SK-N-SH (cell line): Measurements from ENCODE around the gene KCNAB3. TPM values are rescaled to one million over a fixed set of nuclear protein-coding genes. Genes with fewer than 3 reads are reported as not detected.

Experiments
- CHD2 ChIP-seq: fragments of 150-350 bp; IDR thresholded peaks from 2 replicates; pipeline ENCODE4 v1.6.1; 2018; ENCODE audit warnings: low read length; ENCODE audit not compliant: partially characterized antibody
- FOSL2 ChIP-seq: IDR thresholded peaks from 2 replicates; pipeline ENCODE4 v1.4.0; 2012; ENCODE audit warnings: low read depth, mild to moderate bottlenecking, moderate library complexity, borderline replicate concordance
- FOXJ3 ChIP-seq: sonication (generic); formaldehyde crosslinking; IDR thresholded peaks from 2 replicates; pipeline ENCODE4 v1.5.1; 2020; ENCODE audit warnings: mild to moderate bottlenecking, missing genetic modification reagents
- GABPA ChIP-seq: IDR thresholded peaks from 2 replicates; pipeline ENCODE4 v1.4.0; 2012; ENCODE audit warnings: low read depth, mild to moderate bottlenecking
- IRF3 ChIP-seq: fragments of 150-350 bp; IDR thresholded peaks from 2 replicates; pipeline ENCODE4 v1.6.1; 2016; ENCODE audit warnings: mild to moderate bottlenecking, low read depth, low read length
- JUND ChIP-seq: IDR thresholded peaks from 2 replicates; pipeline ENCODE4 v1.4.0; 2012
- MEF2A ChIP-seq: IDR thresholded peaks from 2 replicates; pipeline ENCODE4 v1.4.0; 2012; ENCODE audit warnings: low read depth, borderline replicate concordance
- NFIC ChIP-seq: IDR thresholded peaks from 2 replicates; pipeline ENCODE4 v1.4.0; 2012; ENCODE audit warnings: borderline replicate concordance
- POLR2AphosphoS5 ChIP-seq: IDR thresholded peaks from 2 replicates; pipeline ENCODE4 v1.6.1; 2012; ENCODE audit warnings: low read depth, low read length
- RCOR1 ChIP-seq: fragments of 150-350 bp; IDR thresholded peaks from 2 replicates; pipeline ENCODE4 v1.6.1; 2017; ENCODE audit warnings: antibody characterized with exemption, low read length
- REST ChIP-seq: IDR thresholded peaks from 2 replicates; pipeline ENCODE4 v1.6.1; 2012; ENCODE audit warnings: mild to moderate bottlenecking, low read depth, low read length, moderate library complexity
- RFX5 ChIP-seq: IDR thresholded peaks from 2 replicates; pipeline ENCODE4 v1.6.1; 2012; ENCODE audit warnings: mild to moderate bottlenecking, improper control_type of control experiment, low read length
- RXRA ChIP-seq: IDR thresholded peaks from 2 replicates; pipeline ENCODE4 v1.4.0; 2012; ENCODE audit warnings: low read depth, mild to moderate bottlenecking, borderline replicate concordance
- SIN3A ChIP-seq: IDR thresholded peaks from 2 replicates; pipeline ENCODE4 v1.6.1; 2012; ENCODE audit warnings: low read depth, mild to moderate bottlenecking, low read length, moderate library complexity, borderline replicate concordance
- SMC3 ChIP-seq: IDR thresholded peaks from 2 replicates; pipeline ENCODE4 v1.6.1; 2012; ENCODE audit warnings: low read depth, low read length, improper control_type of control experiment
- TAF1 ChIP-seq: IDR thresholded peaks from 2 replicates; pipeline ENCODE4 v1.6.1; 2012; ENCODE audit warnings: low read depth, mild to moderate bottlenecking, low read length, moderate library complexity, borderline replicate concordance
- TCF12 ChIP-seq: IDR thresholded peaks from 2 replicates; pipeline ENCODE4 v1.4.0; 2012
- USF2 ChIP-seq: fragments of 150-350 bp; IDR thresholded peaks from 2 replicates; pipeline ENCODE4 v1.6.1; 2017; ENCODE audit warnings: antibody characterized with exemption, low read length, low read depth, borderline replicate concordance
- YY1 ChIP-seq: IDR thresholded peaks from 2 replicates; pipeline ENCODE4 v1.4.0; 2012; ENCODE audit warnings: low read depth, mild to moderate bottlenecking
- polyA plus RNA-seq, 3 experiments: library from polyadenylated mRNA; depleted of rRNA; stranded (reverse); fragments of >200 nt; gene quantifications; 2 replicates each; pipeline ENCODE4 v1.2.3, GENCODE V29; 2012
- TF ChIP-seq, protein P1 (sequence below): fragments of 200-600 bp; sonication (generic); IDR thresholded peaks from 2 replicates; pipeline ENCODE4 v1.6.1; 2017; ENCODE audit warnings: antibody characterized with exemption, mild to moderate bottlenecking, moderate library complexity
- TF ChIP-seq, protein P2 (sequence below): IDR thresholded peaks from 2 replicates; pipeline ENCODE4; 2012
- TF ChIP-seq, protein P3 (sequence below): IDR thresholded peaks from 2 replicates; pipeline ENCODE4 v1.4.0; 2012; ENCODE audit warnings: low read depth
- TF ChIP-seq, protein P4 (sequence below): IDR thresholded peaks from 2 replicates; pipeline ENCODE4 v1.4.0; 2012; ENCODE audit warnings: low read depth, borderline replicate concordance

The KCNAB3 gene
- polyA plus RNA-seq, 1 of the 3 experiments (the other 2 are of a cell fraction), result 4.4 TPM

DNA sequence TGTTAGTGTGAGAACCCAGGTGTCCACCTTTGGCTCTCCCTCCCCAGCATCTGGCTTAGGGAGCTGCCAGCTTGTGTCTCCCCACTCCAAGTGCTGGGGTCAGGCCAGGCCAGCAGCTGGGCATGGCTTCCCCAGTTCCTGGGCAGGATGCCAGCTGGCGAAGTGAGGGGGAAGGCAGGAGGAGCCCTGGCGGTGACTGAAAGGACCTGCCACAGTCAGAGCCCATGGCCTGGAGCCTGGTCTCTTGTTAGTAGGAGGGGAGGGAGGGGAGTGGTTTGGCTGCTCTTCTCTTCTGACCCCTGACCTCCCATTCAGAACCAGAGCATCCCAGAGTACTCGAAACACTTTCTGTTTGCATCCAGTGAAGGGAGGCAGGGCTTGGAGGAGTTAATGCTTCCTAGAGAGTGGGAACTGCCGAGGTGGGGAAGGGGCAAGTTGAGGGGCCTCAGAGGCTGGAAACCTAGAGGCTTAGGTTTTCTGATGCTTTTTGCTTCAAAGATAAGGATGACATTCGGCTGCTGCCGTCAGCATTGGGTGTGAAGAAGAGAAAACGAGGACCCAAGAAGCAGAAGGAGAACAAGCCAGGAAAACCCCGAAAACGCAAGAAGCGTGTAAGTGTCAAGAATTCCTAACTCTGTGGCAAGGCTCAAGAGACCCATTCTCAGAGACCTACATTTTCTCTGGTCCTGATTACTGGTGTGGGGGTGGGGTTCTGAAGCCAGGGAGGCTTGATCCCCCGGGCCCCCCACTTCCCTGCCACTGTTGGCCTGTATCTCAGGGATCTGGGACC, 40.3 kb downstream of the KCNAB3 start (continued):
- TF ChIP-seq REST (0 out of 2 replicates have a peak, but pooled peaks have one; percentile 5), IRF3 (no peak), NFIC (peak; percentile 99), GABPA (no peak), FOXJ3 (CRISPR knock-in tag) (peak; percentile 64; the same call in 1 of the 2 replicates), SIN3A (peak; percentile 82), RCOR1 (peak; percentile 73; the same call in 1 of the 2 replicates), YY1 (no peak; the same call in 1 of the 2 replicates), TCF12 (peak; percentile 91), MEF2A (no peak), TAF1 (no peak), SMC3 (peak; percentile 37; the same call in 1 of the 2 replicates), JUND (0 out of 2 replicates have a peak, but pooled peaks have one; percentile 14), RXRA (peak; percentile 96), FOSL2 (no peak), RFX5 (0 out of 2 replicates have a peak, but pooled peaks have one; percentile 15), CHD2 (peak; percentile 84), POLR2AphosphoS5 (peak; percentile 48; the same call in 1 of the 2 replicates), USF2 (no peak)
- TF ChIP-seq, protein P1, sequence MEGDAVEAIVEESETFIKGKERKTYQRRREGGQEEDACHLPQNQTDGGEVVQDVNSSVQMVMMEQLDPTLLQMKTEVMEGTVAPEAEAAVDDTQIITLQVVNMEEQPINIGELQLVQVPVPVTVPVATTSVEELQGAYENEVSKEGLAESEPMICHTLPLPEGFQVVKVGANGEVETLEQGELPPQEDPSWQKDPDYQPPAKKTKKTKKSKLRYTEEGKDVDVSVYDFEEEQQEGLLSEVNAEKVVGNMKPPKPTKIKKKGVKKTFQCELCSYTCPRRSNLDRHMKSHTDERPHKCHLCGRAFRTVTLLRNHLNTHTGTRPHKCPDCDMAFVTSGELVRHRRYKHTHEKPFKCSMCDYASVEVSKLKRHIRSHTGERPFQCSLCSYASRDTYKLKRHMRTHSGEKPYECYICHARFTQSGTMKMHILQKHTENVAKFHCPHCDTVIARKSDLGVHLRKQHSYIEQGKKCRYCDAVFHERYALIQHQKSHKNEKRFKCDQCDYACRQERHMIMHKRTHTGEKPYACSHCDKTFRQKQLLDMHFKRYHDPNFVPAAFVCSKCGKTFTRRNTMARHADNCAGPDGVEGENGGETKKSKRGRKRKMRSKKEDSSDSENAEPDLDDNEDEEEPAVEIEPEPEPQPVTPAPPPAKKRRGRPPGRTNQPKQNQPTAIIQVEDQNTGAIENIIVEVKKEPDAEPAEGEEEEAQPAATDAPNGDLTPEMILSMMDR, result peak; percentile 51
- TF ChIP-seq, protein P2, sequence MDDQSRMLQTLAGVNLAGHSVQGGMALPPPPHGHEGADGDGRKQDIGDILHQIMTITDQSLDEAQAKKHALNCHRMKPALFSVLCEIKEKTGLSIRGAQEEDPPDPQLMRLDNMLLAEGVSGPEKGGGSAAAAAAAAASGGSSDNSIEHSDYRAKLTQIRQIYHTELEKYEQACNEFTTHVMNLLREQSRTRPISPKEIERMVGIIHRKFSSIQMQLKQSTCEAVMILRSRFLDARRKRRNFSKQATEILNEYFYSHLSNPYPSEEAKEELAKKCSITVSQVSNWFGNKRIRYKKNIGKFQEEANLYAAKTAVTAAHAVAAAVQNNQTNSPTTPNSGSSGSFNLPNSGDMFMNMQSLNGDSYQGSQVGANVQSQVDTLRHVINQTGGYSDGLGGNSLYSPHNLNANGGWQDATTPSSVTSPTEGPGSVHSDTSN, result peak; percentile 75
- TF ChIP-seq, protein P3, sequence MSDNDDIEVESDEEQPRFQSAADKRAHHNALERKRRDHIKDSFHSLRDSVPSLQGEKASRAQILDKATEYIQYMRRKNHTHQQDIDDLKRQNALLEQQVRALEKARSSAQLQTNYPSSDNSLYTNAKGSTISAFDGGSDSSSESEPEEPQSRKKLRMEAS, result peak; percentile 63
- TF ChIP-seq, protein P4, sequence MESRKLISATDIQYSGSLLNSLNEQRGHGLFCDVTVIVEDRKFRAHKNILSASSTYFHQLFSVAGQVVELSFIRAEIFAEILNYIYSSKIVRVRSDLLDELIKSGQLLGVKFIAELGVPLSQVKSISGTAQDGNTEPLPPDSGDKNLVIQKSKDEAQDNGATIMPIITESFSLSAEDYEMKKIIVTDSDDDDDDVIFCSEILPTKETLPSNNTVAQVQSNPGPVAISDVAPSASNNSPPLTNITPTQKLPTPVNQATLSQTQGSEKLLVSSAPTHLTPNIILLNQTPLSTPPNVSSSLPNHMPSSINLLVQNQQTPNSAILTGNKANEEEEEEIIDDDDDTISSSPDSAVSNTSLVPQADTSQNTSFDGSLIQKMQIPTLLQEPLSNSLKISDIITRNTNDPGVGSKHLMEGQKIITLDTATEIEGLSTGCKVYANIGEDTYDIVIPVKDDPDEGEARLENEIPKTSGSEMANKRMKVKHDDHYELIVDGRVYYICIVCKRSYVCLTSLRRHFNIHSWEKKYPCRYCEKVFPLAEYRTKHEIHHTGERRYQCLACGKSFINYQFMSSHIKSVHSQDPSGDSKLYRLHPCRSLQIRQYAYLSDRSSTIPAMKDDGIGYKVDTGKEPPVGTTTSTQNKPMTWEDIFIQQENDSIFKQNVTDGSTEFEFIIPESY, result no peak
